Measurements from ENCODE around the gene MGRN1.

DNA sequence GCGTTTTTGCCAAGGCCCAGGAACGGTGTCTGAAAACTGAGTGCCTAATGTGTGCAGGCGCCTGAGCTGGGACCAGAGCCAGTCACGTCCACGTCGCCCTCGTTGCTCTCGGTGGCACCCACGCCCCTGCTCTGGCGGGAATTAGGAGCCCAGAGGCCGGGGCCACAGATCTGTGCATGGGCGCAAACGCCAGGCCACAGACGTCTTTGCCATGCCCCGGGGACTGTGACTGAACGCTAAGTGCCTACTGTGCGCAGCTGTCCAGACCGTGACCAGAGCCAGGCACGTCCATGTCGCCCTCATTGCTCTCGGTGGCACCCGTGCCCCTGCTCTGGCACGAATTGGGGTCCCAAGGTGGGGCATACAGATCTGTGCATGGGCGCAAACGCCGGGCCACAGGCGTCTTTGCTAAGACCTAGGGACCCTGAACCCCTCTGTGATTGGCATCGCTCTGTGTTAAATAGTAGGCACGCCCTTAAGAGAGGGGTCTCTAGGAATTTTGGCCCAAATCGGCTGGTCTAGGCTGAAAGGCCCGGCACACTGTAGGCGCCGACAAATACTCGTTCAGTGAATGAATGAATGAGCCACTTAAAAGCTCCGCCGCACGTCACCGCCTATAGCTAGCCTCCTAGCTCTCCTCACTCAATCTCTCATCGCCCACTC, 9.1 kb upstream of the MGRN1 start:
- TF ChIP-seq, protein P1, sequence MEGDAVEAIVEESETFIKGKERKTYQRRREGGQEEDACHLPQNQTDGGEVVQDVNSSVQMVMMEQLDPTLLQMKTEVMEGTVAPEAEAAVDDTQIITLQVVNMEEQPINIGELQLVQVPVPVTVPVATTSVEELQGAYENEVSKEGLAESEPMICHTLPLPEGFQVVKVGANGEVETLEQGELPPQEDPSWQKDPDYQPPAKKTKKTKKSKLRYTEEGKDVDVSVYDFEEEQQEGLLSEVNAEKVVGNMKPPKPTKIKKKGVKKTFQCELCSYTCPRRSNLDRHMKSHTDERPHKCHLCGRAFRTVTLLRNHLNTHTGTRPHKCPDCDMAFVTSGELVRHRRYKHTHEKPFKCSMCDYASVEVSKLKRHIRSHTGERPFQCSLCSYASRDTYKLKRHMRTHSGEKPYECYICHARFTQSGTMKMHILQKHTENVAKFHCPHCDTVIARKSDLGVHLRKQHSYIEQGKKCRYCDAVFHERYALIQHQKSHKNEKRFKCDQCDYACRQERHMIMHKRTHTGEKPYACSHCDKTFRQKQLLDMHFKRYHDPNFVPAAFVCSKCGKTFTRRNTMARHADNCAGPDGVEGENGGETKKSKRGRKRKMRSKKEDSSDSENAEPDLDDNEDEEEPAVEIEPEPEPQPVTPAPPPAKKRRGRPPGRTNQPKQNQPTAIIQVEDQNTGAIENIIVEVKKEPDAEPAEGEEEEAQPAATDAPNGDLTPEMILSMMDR (IDR thresholded peaks at IDR 0.05), result no peak
- TF ChIP-seq POLR2A (IDR thresholded peaks at IDR 0.05), result no peak

Data from ovary (tissue), 3 donors.